IMR-90 (cell line): Measurements from ENCODE around the gene IFRD2.

Source experiments
- CHD1 ChIP-seq: IDR thresholded peaks from 2 replicates; pipeline ENCODE4 v1.6.1; 2012; ENCODE audit warnings: low read depth, low read length, improper control_type of control experiment
- FOS ChIP-seq: fragments of 150-350 bp; IDR thresholded peaks from 2 replicates; pipeline ENCODE4 v1.6.1; 2016; ENCODE audit warnings: low read depth, low read length
- MAFK ChIP-seq: IDR thresholded peaks from 2 replicates; pipeline ENCODE4 v1.6.1; 2012; ENCODE audit warnings: low read depth, low read length, improper control_type of control experiment
- MAZ ChIP-seq: IDR thresholded peaks from 2 replicates; pipeline ENCODE4 v1.6.1; 2012; ENCODE audit warnings: low read depth, mild to moderate bottlenecking, low read length, improper control_type of control experiment, moderate library complexity, borderline replicate concordance
- POLR2A ChIP-seq: IDR thresholded peaks from 2 replicates; pipeline ENCODE4 v1.6.1; 2012; ENCODE audit warnings: mild to moderate bottlenecking, low read depth, low read length
- TF ChIP-seq, protein P1 (sequence below): conservative IDR thresholded peaks from 2 replicates; pipeline ENCODE4 v1.5.1; 2012; ENCODE audit warnings: mild to moderate bottlenecking, low read depth, low read length, improper control_type of control experiment
- TF ChIP-seq, protein P2 (sequence below): fragments of 150-350 bp; IDR thresholded peaks from 2 replicates; pipeline ENCODE4 v1.6.1; 2017; ENCODE audit warnings: mild to moderate bottlenecking, antibody characterized with exemption, low read length, low read depth

DNA sequence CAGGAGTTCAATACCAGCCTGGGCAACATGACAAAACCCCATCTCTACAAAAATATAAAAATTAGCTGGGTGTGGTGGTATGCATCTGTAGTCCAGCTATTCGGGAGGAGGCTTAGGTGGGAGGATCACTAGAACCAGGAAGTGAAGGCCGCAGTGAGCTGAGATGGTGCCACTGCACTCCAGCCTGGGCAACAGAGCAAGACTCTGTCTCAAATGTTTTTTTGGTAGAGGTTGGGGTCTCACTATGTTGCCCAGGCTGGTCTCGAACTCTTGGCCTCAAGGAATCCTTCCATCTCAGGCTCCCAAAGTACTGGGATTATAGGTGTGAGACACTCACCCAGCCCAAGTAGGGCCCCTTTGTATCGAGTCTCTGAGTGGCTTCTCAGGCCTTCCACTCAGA lies 1.9 kb upstream of the IFRD2 start:
- TF ChIP-seq, protein P1, sequence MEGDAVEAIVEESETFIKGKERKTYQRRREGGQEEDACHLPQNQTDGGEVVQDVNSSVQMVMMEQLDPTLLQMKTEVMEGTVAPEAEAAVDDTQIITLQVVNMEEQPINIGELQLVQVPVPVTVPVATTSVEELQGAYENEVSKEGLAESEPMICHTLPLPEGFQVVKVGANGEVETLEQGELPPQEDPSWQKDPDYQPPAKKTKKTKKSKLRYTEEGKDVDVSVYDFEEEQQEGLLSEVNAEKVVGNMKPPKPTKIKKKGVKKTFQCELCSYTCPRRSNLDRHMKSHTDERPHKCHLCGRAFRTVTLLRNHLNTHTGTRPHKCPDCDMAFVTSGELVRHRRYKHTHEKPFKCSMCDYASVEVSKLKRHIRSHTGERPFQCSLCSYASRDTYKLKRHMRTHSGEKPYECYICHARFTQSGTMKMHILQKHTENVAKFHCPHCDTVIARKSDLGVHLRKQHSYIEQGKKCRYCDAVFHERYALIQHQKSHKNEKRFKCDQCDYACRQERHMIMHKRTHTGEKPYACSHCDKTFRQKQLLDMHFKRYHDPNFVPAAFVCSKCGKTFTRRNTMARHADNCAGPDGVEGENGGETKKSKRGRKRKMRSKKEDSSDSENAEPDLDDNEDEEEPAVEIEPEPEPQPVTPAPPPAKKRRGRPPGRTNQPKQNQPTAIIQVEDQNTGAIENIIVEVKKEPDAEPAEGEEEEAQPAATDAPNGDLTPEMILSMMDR, result no peak
- TF ChIP-seq, protein P2, sequence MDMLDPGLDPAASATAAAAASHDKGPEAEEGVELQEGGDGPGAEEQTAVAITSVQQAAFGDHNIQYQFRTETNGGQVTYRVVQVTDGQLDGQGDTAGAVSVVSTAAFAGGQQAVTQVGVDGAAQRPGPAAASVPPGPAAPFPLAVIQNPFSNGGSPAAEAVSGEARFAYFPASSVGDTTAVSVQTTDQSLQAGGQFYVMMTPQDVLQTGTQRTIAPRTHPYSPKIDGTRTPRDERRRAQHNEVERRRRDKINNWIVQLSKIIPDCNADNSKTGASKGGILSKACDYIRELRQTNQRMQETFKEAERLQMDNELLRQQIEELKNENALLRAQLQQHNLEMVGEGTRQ, result no peak
- TF ChIP-seq FOS, result no peak
- no peak for TF ChIP-seq MAFK
- TF ChIP-seq POLR2A, result no peak
- TF ChIP-seq MAZ, result no peak
- TF ChIP-seq CHD1, result no peak
